ENCODE data around the gene TMEM87A.

The TMEM87A gene

GRCh38 chr15:42270551-42270950, 2.7 kb downstream of the TMEM87A start:
- TF ChIP-seq CTCF (IDR thresholded peaks at IDR 0.05; ENCODE audit: borderline replicate concordance, insufficient read depth, low read depth, low read length): no peak
- no peak overlapping the region for H3K4me3 ChIP-seq (ENCODE audit: low read depth, low read length)

- H3K4me3 ChIP-seq (ENCODE audit: low read depth, low read length): no peak overlapping the region
- no peak for TF ChIP-seq CTCF (IDR thresholded peaks at IDR 0.05; ENCODE audit: borderline replicate concordance, insufficient read depth, low read depth, low read length)
Measured at GRCh38 chr15:42267286-42267685, 5.9 kb downstream of the TMEM87A start.

- no peak overlapping the region for H3K4me3 ChIP-seq (ENCODE audit: low read depth, low read length)
- TF ChIP-seq CTCF (IDR thresholded peaks at IDR 0.05; ENCODE audit: borderline replicate concordance, insufficient read depth, low read depth, low read length): no peak
Measured at GRCh38 chr15:42264795-42265194, 8.4 kb downstream of the TMEM87A start.

- no peak for TF ChIP-seq CTCF (IDR thresholded peaks at IDR 0.05; ENCODE audit: borderline replicate concordance, insufficient read depth, low read depth, low read length)
- no peak overlapping the region for H3K4me3 ChIP-seq (ENCODE audit: low read depth, low read length)
Measured at GRCh38 chr15:42253300-42253699, 19.9 kb downstream of the TMEM87A start.

GRCh38 chr15:42240823-42241222, 32.4 kb downstream of the TMEM87A start:
- H3K4me3 ChIP-seq (ENCODE audit: low read depth, low read length): no peak overlapping the region
- no peak for TF ChIP-seq CTCF (IDR thresholded peaks at IDR 0.05; ENCODE audit: borderline replicate concordance, insufficient read depth, low read depth, low read length)

- TF ChIP-seq CTCF (IDR thresholded peaks at IDR 0.05; ENCODE audit: borderline replicate concordance, insufficient read depth, low read depth, low read length): no peak
Measured at GRCh38 chr15:42239528-42240182, 33.6 kb downstream of the TMEM87A start.

GRCh38 chr15:42233107-42233506, 40.1 kb downstream of the TMEM87A start:
- H3K4me3 ChIP-seq (ENCODE audit: low read depth, low read length): no peak overlapping the region
- no peak for TF ChIP-seq CTCF (IDR thresholded peaks at IDR 0.05; ENCODE audit: borderline replicate concordance, insufficient read depth, low read depth, low read length)

More at GRCh38 chr15:42239528-42240182, 33.6 kb downstream of the TMEM87A start:
- H3K4me3 ChIP-seq (ENCODE audit: low read depth, low read length): no peak overlapping the region

All from GM12875 (cell line).